Activated T-helper 1 cell treated with anti-CD3 and anti-CD28 coated beads, Interleukin-12 subunit alpha, Interleukin-12 subunit beta, Interleukin-2, Interleukin-4 antibody, amounts not matched to agents 30 ng/mL and 10 ng/mL and 1 ng/mL, durations not matched to agents 14 hours and 24 hours and 36 hours (primary cell): Measurements from ENCODE around the gene TMEM245. TPM values are rescaled to one million over a fixed set of nuclear protein-coding genes. Genes with fewer than 3 reads are reported as not detected.
"Not testable (repeated sequence)": the region's sequence is repeated elsewhere in the genome, so short reads cannot be mapped to it uniquely, and the experiment has no call there.

Source experiments
- DNase-seq: peaks from one replicate; pipeline ENCODE4 v3.0.0; 2021; ENCODE audit warnings: low spot score
- H3K27ac Mint-ChIP-seq: one replicate; pipeline ENCODE4 v1.8.0; 2021; ENCODE audit warnings: mild to moderate bottlenecking, mixed read lengths
- H3K27me3 Mint-ChIP-seq: one replicate; pipeline ENCODE4 v1.8.0; 2022; ENCODE audit warnings: mild to moderate bottlenecking, moderate library complexity, mixed read lengths; ENCODE audit not compliant: insufficient read depth
- H3K36me3 Mint-ChIP-seq: one replicate; pipeline ENCODE4 v1.8.0; 2021; ENCODE audit warnings: low read depth, mixed read lengths
- H3K4me1 Mint-ChIP-seq: one replicate; pipeline ENCODE4 v1.8.0; 2021; ENCODE audit warnings: low read depth, mixed read lengths
- H3K4me3 Mint-ChIP-seq: one replicate; pipeline ENCODE4 v1.8.0; 2021; ENCODE audit warnings: mild to moderate bottlenecking, moderate library complexity, mixed read lengths
- H3K9me3 Mint-ChIP-seq: one replicate; pipeline ENCODE4 v1.8.0; 2021; ENCODE audit warnings: mixed read lengths
- intact Hi-C: fragments of 100-400 bp; cut with micrococcal nuclease; formaldehyde crosslinking; loops from one replicate; pipeline ENCODE4 v1.15.1; 2024
- total RNA-seq: library from RNA; stranded (reverse); gene quantifications from 2 replicates; pipeline ENCODE4 v1.2.3, GENCODE V29; 2022

TMEM245 gene
- total RNA-seq, 1 donor from 2014 or later: 26.9 TPM

GRCh38 chr9:108972186-108972585 lies 147.6 kb downstream of the TMEM245 start:
- intact Hi-C loops: no loop called here
- H3K36me3 Mint-ChIP-seq: peaks cover 7% of the 10 kb centered on the region
- H3K4me3 Mint-ChIP-seq: no peak overlapping the region
- no peak overlapping the region for H3K27ac Mint-ChIP-seq
- H3K4me1 Mint-ChIP-seq: no peaks in the 10 kb centered on the region
- no peak for DNase-seq
- peaks cover 7% of the 10 kb centered on the region for H3K9me3 Mint-ChIP-seq
- H3K27me3 Mint-ChIP-seq: no peaks in the 10 kb centered on the region

- DNase-seq, H3K36me3 Mint-ChIP-seq, intact Hi-C loops, H3K4me1 Mint-ChIP-seq, H3K27me3 Mint-ChIP-seq, H3K4me3 Mint-ChIP-seq, H3K9me3 Mint-ChIP-seq, H3K27ac Mint-ChIP-seq: not testable (repeated sequence)
These were observed 148.4 kb downstream of the TMEM245 start for GRCh38 chr9:108971392-108971791.

- no peaks in the 10 kb centered on the region for H3K4me1 Mint-ChIP-seq
- no peak overlapping the region for H3K4me3 Mint-ChIP-seq
- intact Hi-C loops: no loop called here
- H3K36me3 Mint-ChIP-seq: peaks cover 10% of the 10 kb centered on the region
- no peaks in the 10 kb centered on the region for H3K27me3 Mint-ChIP-seq
- no peak overlapping the region for H3K27ac Mint-ChIP-seq
- H3K9me3 Mint-ChIP-seq: peaks cover 7% of the 10 kb centered on the region
- DNase-seq: no peak
These were observed 151.8 kb downstream of the TMEM245 start for GRCh38 chr9:108967916-108968315.

Other genes starting within 250 kb of the TMEM245 start
- gene ELP1, start 185.8 kb downstream of the TMEM245 start, total RNA-seq: 31.6 and 35.2 TPM in 2 replicates
- gene ABITRAM, start 185.5 kb downstream of the TMEM245 start, total RNA-seq: 14.7 and 14.8 TPM in 2 replicates
- 24.8 and 25.1 TPM in 2 replicates for gene CTNNAL1, start 106.4 kb downstream of the TMEM245 start, total RNA-seq
- not detected in 2 replicates for gene FRRS1L, start 47.3 kb upstream of the TMEM245 start, total RNA-seq
- 2.0 and 2.2 TPM in 2 replicates for gene EPB41L4B, start 201.1 kb upstream of the TMEM245 start, total RNA-seq